HEK293 (cell line): Measurements from ENCODE around the gene PHKG2.
A peak's percentile ranks its signal among the peaks of the same experiment; 100 is the strongest.

Experiments used
- ELK4 ChIP-seq: IDR thresholded peaks from 2 replicates; pipeline ENCODE4 v1.6.1; 2011; ENCODE audit warnings: mild to moderate bottlenecking, low read depth, low read length, borderline replicate concordance
- MYNN ChIP-seq: fragments of 450-650 bp; formaldehyde crosslinking; IDR thresholded peaks from 2 replicates; pipeline ENCODE4 v1.5.1; 2016; ENCODE audit warnings: missing biosample characterization, missing genetic modification characterization, borderline replicate concordance
- PRDM4 ChIP-seq: fragments of 450-650 bp; formaldehyde crosslinking; IDR thresholded peaks from 2 replicates; pipeline ENCODE4 v1.5.1; 2017; ENCODE audit warnings: missing biosample characterization, missing genetic modification characterization
- REST ChIP-seq: fragments of 450-650 bp; formaldehyde crosslinking; IDR thresholded peaks from 2 replicates; pipeline ENCODE4 v1.5.1; 2016; ENCODE audit warnings: missing biosample characterization, missing genetic modification characterization
- SP2 ChIP-seq: fragments of 450-650 bp; formaldehyde crosslinking; IDR thresholded peaks from 2 replicates; pipeline ENCODE4 v1.5.1; 2016; ENCODE audit warnings: missing biosample characterization, missing genetic modification characterization
- SP3 ChIP-seq: fragments of 450-650 bp; formaldehyde crosslinking; IDR thresholded peaks from 2 replicates; pipeline ENCODE4 v1.5.1; 2016; ENCODE audit warnings: missing biosample characterization, missing genetic modification characterization
- YY1 ChIP-seq: fragments of 450-650 bp; formaldehyde crosslinking; IDR thresholded peaks from 2 replicates; pipeline ENCODE4 v1.5.1; 2018; ENCODE audit warnings: missing biosample characterization, missing genetic modification characterization
- ZEB2 ChIP-seq: fragments of 450-650 bp; formaldehyde crosslinking; IDR thresholded peaks from 2 replicates; pipeline ENCODE4 v1.5.1; 2016; ENCODE audit warnings: missing biosample characterization, missing genetic modification characterization
- ZNF10 ChIP-seq: fragments of 450-650 bp; formaldehyde crosslinking; IDR thresholded peaks from 2 replicates; pipeline ENCODE4 v1.5.1; 2017; ENCODE audit warnings: missing biosample characterization, missing genetic modification characterization
- ZNF274 ChIP-seq, 2 experiments: fragments of 200-500 bp in 1 of 2; fragments of 450-650 bp in 1 of 2; sonication (Bioruptor generic) in 1 of 2; formaldehyde crosslinking in 1 of 2; IDR thresholded peaks; 2 replicates each; pipeline versions ENCODE4 v1.5.1 to v1.6.1; 2014 to 2016; ENCODE audit warnings: borderline replicate concordance in 1 of 2, inconsistent platforms in 1 of 2, low read length in 1 of 2, missing biosample characterization in 1 of 2, missing genetic modification characterization in 1 of 2
- ZNF404 ChIP-seq: fragments of 450-650 bp; formaldehyde crosslinking; IDR thresholded peaks from 2 replicates; pipeline ENCODE4 v1.5.1; 2017; ENCODE audit warnings: missing biosample characterization, missing genetic modification characterization
- ZNF529 ChIP-seq: fragments of 450-650 bp; formaldehyde crosslinking; IDR thresholded peaks from 2 replicates; pipeline ENCODE4 v1.5.1; 2017; ENCODE audit warnings: missing genetic modification characterization, missing biosample characterization; ENCODE audit not compliant: insufficient replicate concordance
- ZNF544 ChIP-seq: fragments of 450-650 bp; formaldehyde crosslinking; IDR thresholded peaks from 2 replicates; pipeline ENCODE4 v1.5.0; 2017; ENCODE audit warnings: missing biosample characterization, missing genetic modification characterization
- ZNF621 ChIP-seq: fragments of 450-650 bp; formaldehyde crosslinking; IDR thresholded peaks from 2 replicates; pipeline ENCODE4 v1.5.1; 2017; ENCODE audit warnings: missing biosample characterization, missing genetic modification characterization
- ZNF639 ChIP-seq: fragments of 450-650 bp; formaldehyde crosslinking; IDR thresholded peaks from 2 replicates; pipeline ENCODE4 v1.5.1; 2016; ENCODE audit warnings: missing biosample characterization, missing genetic modification characterization
- ZNF660 ChIP-seq: fragments of 450-650 bp; IDR thresholded peaks from 2 replicates; pipeline ENCODE4 v1.5.1; 2018; ENCODE audit warnings: missing biosample characterization, mild to moderate bottlenecking, missing genetic modification characterization
- ZNF664 ChIP-seq: fragments of 450-650 bp; formaldehyde crosslinking; IDR thresholded peaks from 2 replicates; pipeline ENCODE4 v1.5.1; 2016; ENCODE audit warnings: missing biosample characterization, missing genetic modification characterization
- TF ChIP-seq, protein P1 (sequence below): fragments of 450-650 bp; IDR thresholded peaks from 2 replicates; pipeline ENCODE4 v1.5.1; 2018; ENCODE audit warnings: missing biosample characterization, missing genetic modification characterization
- TF ChIP-seq, protein P2 (sequence below): fragments of 450-650 bp; formaldehyde crosslinking; conservative IDR thresholded peaks from 2 replicates; pipeline ENCODE4 v1.5.1; 2016; ENCODE audit warnings: low read depth, missing biosample characterization, missing genetic modification characterization
- TF ChIP-seq, protein P3 (sequence below): fragments of 450-650 bp; formaldehyde crosslinking; IDR thresholded peaks from 2 replicates; pipeline ENCODE4 v1.5.1; 2016; ENCODE audit warnings: missing biosample characterization, missing genetic modification characterization

Gene PHKG2

DNA sequence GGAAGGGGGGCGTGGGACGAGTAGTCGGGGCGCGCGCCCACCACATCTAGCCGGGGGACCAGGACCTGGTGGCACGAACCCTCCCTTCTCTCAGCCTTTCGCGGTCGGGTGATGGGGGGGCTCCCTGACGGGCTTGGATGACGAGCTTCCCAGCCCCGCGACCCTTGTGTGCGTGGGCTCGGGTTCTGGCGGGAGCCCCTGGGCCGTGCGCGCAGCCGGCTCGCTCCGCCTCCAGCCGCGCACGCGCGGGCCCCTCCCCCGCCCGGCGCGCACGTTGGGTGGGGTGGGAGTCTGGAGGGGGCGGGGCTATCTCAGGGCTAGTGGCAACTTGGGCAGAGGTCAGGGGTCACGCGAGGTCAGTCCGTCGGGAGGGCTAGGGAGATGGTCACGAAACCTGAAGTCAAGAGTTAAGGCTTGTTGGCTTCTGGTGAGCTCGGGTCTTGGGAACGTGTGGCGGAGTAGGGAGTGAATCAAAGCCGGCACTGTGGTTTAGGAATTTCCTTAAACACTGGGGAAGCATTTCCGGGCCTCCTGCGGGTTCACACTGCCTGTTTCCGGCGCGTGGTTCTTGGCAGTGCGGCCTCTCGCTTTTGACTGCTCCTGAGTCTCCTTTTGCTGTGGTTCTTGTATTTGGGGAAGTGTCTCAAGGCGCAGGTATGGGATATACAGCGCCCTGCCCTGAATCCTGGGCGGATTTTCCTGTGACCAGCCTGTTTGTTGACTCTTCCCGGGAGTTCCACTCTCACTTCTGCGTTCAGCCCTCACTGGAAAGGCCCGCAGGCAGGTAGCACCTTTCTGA lies 49.2 kb upstream of the PHKG2 start, which contains the start of gene SRCAP (continued):
- TF ChIP-seq, protein P1, sequence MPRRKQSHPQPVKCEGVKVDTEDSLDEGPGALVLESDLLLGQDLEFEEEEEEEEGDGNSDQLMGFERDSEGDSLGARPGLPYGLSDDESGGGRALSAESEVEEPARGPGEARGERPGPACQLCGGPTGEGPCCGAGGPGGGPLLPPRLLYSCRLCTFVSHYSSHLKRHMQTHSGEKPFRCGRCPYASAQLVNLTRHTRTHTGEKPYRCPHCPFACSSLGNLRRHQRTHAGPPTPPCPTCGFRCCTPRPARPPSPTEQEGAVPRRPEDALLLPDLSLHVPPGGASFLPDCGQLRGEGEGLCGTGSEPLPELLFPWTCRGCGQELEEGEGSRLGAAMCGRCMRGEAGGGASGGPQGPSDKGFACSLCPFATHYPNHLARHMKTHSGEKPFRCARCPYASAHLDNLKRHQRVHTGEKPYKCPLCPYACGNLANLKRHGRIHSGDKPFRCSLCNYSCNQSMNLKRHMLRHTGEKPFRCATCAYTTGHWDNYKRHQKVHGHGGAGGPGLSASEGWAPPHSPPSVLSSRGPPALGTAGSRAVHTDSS (tag by site-specific recombination) = peak; percentile 5
- TF ChIP-seq ZNF664 (tag by site-specific recombination) (no peak; the same call in 1 of the 2 replicates), ZNF274 (IDR thresholded peaks at IDR 0.05; ENCODE audit: low read length) (no peak), ZNF274 (tag by site-specific recombination; IDR thresholded peaks at IDR 0.05; ENCODE audit: borderline replicate concordance) (no peak), ZNF544 (tag by site-specific recombination) (no peak), PRDM4 (peak; percentile 27), ZNF529 (tag by site-specific recombination) (no peak), ZNF10 (tag by site-specific recombination) (no peak), YY1 (tag by site-specific recombination) (no peak), REST (tag by site-specific recombination) (0 out of 2 replicates have a peak, but pooled peaks have one; percentile 9), MYNN (no peak), ZNF404 (no peak), ZNF621 (tag by site-specific recombination) (no peak), ELK4 (0 out of 2 replicates have a peak, but pooled peaks have one; percentile 57), ZNF639 (tag by site-specific recombination) (peak; percentile 50; the same call in 1 of the 2 replicates), ZNF660 (tag by site-specific recombination) (peak; percentile 52), SP2 (tag by site-specific recombination) (peak; percentile 84), SP3 (tag by site-specific recombination) (peak; percentile 90), ZEB2 (tag by site-specific recombination) (no peak)
- TF ChIP-seq, protein P2, sequence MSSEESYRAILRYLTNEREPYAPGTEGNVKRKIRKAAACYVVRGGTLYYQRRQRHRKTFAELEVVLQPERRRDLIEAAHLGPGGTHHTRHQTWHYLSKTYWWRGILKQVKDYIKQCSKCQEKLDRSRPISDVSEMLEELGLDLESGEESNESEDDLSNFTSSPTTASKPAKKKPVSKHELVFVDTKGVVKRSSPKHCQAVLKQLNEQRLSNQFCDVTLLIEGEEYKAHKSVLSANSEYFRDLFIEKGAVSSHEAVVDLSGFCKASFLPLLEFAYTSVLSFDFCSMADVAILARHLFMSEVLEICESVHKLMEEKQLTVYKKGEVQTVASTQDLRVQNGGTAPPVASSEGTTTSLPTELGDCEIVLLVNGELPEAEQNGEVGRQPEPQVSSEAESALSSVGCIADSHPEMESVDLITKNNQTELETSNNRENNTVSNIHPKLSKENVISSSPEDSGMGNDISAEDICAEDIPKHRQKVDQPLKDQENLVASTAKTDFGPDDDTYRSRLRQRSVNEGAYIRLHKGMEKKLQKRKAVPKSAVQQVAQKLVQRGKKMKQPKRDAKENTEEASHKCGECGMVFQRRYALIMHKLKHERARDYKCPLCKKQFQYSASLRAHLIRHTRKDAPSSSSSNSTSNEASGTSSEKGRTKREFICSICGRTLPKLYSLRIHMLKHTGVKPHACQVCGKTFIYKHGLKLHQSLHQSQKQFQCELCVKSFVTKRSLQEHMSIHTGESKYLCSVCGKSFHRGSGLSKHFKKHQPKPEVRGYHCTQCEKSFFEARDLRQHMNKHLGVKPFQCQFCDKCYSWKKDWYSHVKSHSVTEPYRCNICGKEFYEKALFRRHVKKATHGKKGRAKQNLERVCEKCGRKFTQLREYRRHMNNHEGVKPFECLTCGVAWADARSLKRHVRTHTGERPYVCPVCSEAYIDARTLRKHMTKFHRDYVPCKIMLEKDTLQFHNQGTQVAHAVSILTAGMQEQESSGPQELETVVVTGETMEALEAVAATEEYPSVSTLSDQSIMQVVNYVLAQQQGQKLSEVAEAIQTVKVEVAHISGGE (tag by site-specific recombination) = peak; percentile 95
- TF ChIP-seq, protein P3, sequence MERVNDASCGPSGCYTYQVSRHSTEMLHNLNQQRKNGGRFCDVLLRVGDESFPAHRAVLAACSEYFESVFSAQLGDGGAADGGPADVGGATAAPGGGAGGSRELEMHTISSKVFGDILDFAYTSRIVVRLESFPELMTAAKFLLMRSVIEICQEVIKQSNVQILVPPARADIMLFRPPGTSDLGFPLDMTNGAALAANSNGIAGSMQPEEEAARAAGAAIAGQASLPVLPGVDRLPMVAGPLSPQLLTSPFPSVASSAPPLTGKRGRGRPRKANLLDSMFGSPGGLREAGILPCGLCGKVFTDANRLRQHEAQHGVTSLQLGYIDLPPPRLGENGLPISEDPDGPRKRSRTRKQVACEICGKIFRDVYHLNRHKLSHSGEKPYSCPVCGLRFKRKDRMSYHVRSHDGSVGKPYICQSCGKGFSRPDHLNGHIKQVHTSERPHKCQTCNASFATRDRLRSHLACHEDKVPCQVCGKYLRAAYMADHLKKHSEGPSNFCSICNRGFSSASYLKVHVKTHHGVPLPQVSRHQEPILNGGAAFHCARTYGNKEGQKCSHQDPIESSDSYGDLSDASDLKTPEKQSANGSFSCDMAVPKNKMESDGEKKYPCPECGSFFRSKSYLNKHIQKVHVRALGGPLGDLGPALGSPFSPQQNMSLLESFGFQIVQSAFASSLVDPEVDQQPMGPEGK (tag by site-specific recombination) = peak; percentile 67; the same call in 1 of the 2 replicates
